ENCODE results near the gene TMEM175. TPM values are rescaled to one million over a fixed set of nuclear protein-coding genes. Genes with fewer than 3 reads are reported as not detected.

The TMEM175 gene
- total RNA-seq, 1 experiment from 2014 or later, result 18.5 TPM

DNA sequence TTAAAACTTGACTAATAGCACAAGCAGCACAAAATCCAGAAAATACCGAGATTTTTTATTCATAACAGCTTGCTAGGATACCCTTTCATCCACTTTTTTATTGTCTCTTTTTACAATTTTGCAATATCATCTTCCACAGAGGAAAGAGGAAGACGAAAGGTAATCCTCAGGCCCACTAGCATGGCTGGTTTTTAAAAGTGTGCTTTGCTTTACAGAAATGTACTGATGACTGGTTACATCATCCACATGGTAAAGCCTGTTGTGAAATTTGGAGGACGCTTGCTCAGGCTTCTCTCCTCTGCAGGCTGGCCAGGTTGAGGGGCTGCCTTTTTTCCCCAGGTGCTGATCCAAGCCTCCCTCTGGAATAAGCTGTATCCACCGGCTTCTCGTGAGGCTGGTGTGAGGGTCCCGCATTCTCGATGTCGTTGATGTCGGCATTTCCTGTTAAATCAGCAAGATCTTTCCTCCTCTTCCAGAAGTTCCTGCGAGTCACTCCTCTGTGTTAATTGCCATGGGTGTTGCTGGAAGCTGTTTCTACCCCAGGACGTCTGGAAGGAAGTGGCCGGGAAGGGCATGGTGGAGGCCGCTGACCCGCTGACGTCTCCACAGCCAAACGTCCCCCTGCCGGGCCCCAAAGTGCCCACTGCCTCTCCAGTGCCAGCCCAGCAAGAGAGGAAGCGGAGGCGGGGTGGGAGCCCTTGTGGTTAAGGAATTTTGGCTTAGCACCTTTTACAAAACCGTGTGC, 46.9 kb downstream of the TMEM175 start:
- no peaks in the 10 kb centered on the region for H3K27me3 ChIP-seq (ENCODE audit: low read length)
- BruUV-seq (replicated peaks), result no TSS peak

GRCh38 chr4:982291-982690, 50.0 kb downstream of the TMEM175 start:
- no peak overlapping the region for H3K4me3 ChIP-seq (ENCODE audit: low read length)
- no peaks in the 10 kb centered on the region for H3K9me2 ChIP-seq (replicated peaks; ENCODE audit: low read length)
- no peak overlapping the region for H3K4me2 ChIP-seq (ENCODE audit: low read length)
- no peak for DNase-seq
- no peaks in the 10 kb centered on the region for H4K20me1 ChIP-seq (ENCODE audit: low read length)
- POLR2A ChIA-PET (ENCODE audit: unreplicated experiment), result no interaction called here
- H3K9ac ChIP-seq (ENCODE audit: low read length), result no peak overlapping the region
- CTCF ChIA-PET, result no interaction called here
- no peak for TF ChIP-seq CTCF (conservative IDR thresholded peaks at IDR 0.05; ENCODE audit: low read depth, low read length)
- TF ChIP-seq EZH2phosphoT487 (IDR thresholded peaks at IDR 0.05; ENCODE audit: borderline replicate concordance, low read length), result no peak
- no peak for TF ChIP-seq EZH2 (IDR thresholded peaks at IDR 0.05; ENCODE audit: low read length, unreplicated experiment)
- H3F3A ChIP-seq (ENCODE audit: low read length, unreplicated experiment), result no peaks in the 10 kb centered on the region
- H3K9me3 ChIP-seq (ENCODE audit: low read length), result no peaks in the 10 kb centered on the region
- no peak overlapping the region for H3K27ac ChIP-seq (ENCODE audit: low read length)
- H3K27me3 ChIP-seq (ENCODE audit: low read length), result no peaks in the 10 kb centered on the region
- no peaks in the 10 kb centered on the region for H3K79me2 ChIP-seq (ENCODE audit: low read length)
- H3K36me3 ChIP-seq (ENCODE audit: low read depth, low read length), result no peaks in the 10 kb centered on the region
- intact Hi-C loops (cut with micrococcal nuclease), result no loop called here
- peaks cover 13% of the 10 kb centered on the region; the same call in 1 of the 2 replicates for H3K4me1 ChIP-seq (ENCODE audit: insufficient read depth, low read length)
- H2AFZ ChIP-seq (ENCODE audit: low read length), result no peak overlapping the region
- no TSS peak for BruUV-seq (replicated peaks)
- no peak for ATAC-seq

More for the DNA sequence above, 46.9 kb downstream of the TMEM175 start:
- Histone ChIP-seq H3K4me1 (ENCODE audit: insufficient read depth, low read length) (no peaks in the 10 kb centered on the region), H3K79me2 (ENCODE audit: low read length) (no peaks in the 10 kb centered on the region), H3K4me3 (ENCODE audit: low read length) (no peak overlapping the region), H3F3A (ENCODE audit: low read length, unreplicated experiment) (no peaks in the 10 kb centered on the region), H3K4me2 (ENCODE audit: low read length) (no peak overlapping the region), H3K9ac (ENCODE audit: low read length) (no peak overlapping the region), H3K36me3 (ENCODE audit: low read depth, low read length) (no peaks in the 10 kb centered on the region), H3K9me3 (ENCODE audit: low read length) (no peaks in the 10 kb centered on the region), H3K27ac (ENCODE audit: low read length) (no peak overlapping the region), H2AFZ (ENCODE audit: low read length) (no peak overlapping the region), H3K9me2 (replicated peaks; ENCODE audit: low read length) (no peaks in the 10 kb centered on the region), H4K20me1 (ENCODE audit: low read length) (no peaks in the 10 kb centered on the region)
- ChIA-PET CTCF (no interaction called here), POLR2A (ENCODE audit: unreplicated experiment) (no interaction called here)
- intact Hi-C loops (cut with micrococcal nuclease), result no loop called here
- ATAC-seq (no peak), DNase-seq (no peak)
- no peak for TF ChIP-seq EZH2phosphoT487 (IDR thresholded peaks at IDR 0.05; ENCODE audit: borderline replicate concordance, low read length)
- TF ChIP-seq EZH2 (IDR thresholded peaks at IDR 0.05; ENCODE audit: low read length, unreplicated experiment), result no peak
- no peak for TF ChIP-seq CTCF (conservative IDR thresholded peaks at IDR 0.05; ENCODE audit: low read depth, low read length)

- TF ChIP-seq CTCF (conservative IDR thresholded peaks at IDR 0.05; ENCODE audit: low read depth, low read length) (no peak), EZH2phosphoT487 (IDR thresholded peaks at IDR 0.05; ENCODE audit: borderline replicate concordance, low read length) (no peak), EZH2 (IDR thresholded peaks at IDR 0.05; ENCODE audit: low read length, unreplicated experiment) (no peak)
- ATAC-seq, result no peak
- Histone ChIP-seq H3K9ac (ENCODE audit: low read length) (no peak overlapping the region), H3K36me3 (ENCODE audit: low read depth, low read length) (no peaks in the 10 kb centered on the region), H3K27ac (ENCODE audit: low read length) (no peak overlapping the region), H3K27me3 (ENCODE audit: low read length) (no peaks in the 10 kb centered on the region), H3K4me2 (ENCODE audit: low read length) (no peak overlapping the region), H2AFZ (ENCODE audit: low read length) (no peak overlapping the region), H3K9me3 (ENCODE audit: low read length) (no peaks in the 10 kb centered on the region), H3K79me2 (ENCODE audit: low read length) (no peaks in the 10 kb centered on the region), H3F3A (ENCODE audit: low read length, unreplicated experiment) (no peaks in the 10 kb centered on the region), H3K9me2 (replicated peaks; ENCODE audit: low read length) (no peaks in the 10 kb centered on the region), H3K4me3 (ENCODE audit: low read length) (no peak overlapping the region), H3K4me1 (ENCODE audit: insufficient read depth, low read length) (peaks cover 15% of the 10 kb centered on the region; the same call in 1 of the 2 replicates), H4K20me1 (ENCODE audit: low read length) (no peaks in the 10 kb centered on the region)
- intact Hi-C loops (cut with micrococcal nuclease), result no loop called here
- ChIA-PET CTCF (no interaction called here), POLR2A (ENCODE audit: unreplicated experiment) (no interaction called here)
- DNase-seq, result no peak
- BruUV-seq (replicated peaks), result no TSS peak
Observed at GRCh38 chr4:982814-983213, 50.6 kb downstream of the TMEM175 start.

All from PC-3 (cell line).